ENCODE measurements around the gene NACC1.
A peak's percentile ranks its signal among the peaks of the same experiment; 100 is the strongest.

Gene NACC1

GRCh38 chr19:13154241-13154778, 36.2 kb downstream of the NACC1 start (continued):
- TF ChIP-seq ZNF660 (tag by site-specific recombination; IDR thresholded peaks at IDR 0.05) (0 out of 2 replicates have a peak, but pooled peaks have one; percentile 14), ZSCAN5A (tag by site-specific recombination; IDR thresholded peaks at IDR 0.05) (no peak), ZBTB21 (tag by site-specific recombination; IDR thresholded peaks at IDR 0.05) (peak; percentile 92), ZNF148 (tag by site-specific recombination; IDR thresholded peaks at IDR 0.05; ENCODE audit: borderline replicate concordance) (no peak), MZF1 (tag by site-specific recombination; IDR thresholded peaks at IDR 0.05; ENCODE audit: borderline replicate concordance) (0 out of 2 replicates have a peak, but pooled peaks have one; percentile 25), ZFP69B (tag by site-specific recombination; IDR thresholded peaks at IDR 0.05) (no peak), SP3 (tag by site-specific recombination; IDR thresholded peaks at IDR 0.05) (peak; percentile 86), ZBTB6 (tag by site-specific recombination; IDR thresholded peaks at IDR 0.05) (no peak), ZFP37 (tag by site-specific recombination; IDR thresholded peaks at IDR 0.05) (0 out of 2 replicates have a peak, but pooled peaks have one; percentile 31), ZNF214 (tag by site-specific recombination; IDR thresholded peaks at IDR 0.05; ENCODE audit: borderline replicate concordance) (no peak), SP2 (tag by site-specific recombination; IDR thresholded peaks at IDR 0.05) (peak; percentile 74), ZBTB10 (tag by site-specific recombination; IDR thresholded peaks at IDR 0.05) (peak; percentile 42; the same call in 1 of the 2 replicates), ZXDB (tag by site-specific recombination; IDR thresholded peaks at IDR 0.05) (0 out of 2 replicates have a peak, but pooled peaks have one; percentile 8), HIC1 (tag by site-specific recombination; IDR thresholded peaks at IDR 0.05) (peak; percentile 82; the same call in 1 of the 2 replicates), ZNF335 (tag by site-specific recombination; conservative IDR thresholded peaks at IDR 0.05) (peak; percentile 35), ZNF341 (tag by site-specific recombination; IDR thresholded peaks at IDR 0.05; ENCODE audit: low read depth) (peak; percentile 97), ZNF707 (tag by site-specific recombination; IDR thresholded peaks at IDR 0.05) (no peak), KLF16 (tag by site-specific recombination; IDR thresholded peaks at IDR 0.05) (peak; percentile 65; the same call in 1 of the 2 replicates), ZNF132 (tag by site-specific recombination; IDR thresholded peaks at IDR 0.05; ENCODE audit: borderline replicate concordance) (no peak), AEBP2 (tag by site-specific recombination; IDR thresholded peaks at IDR 0.05; ENCODE audit: borderline replicate concordance) (no peak), KLF17 (tag by site-specific recombination; IDR thresholded peaks at IDR 0.05) (peak; percentile 92; the same call in 1 of the 2 replicates), GLIS2 (tag by site-specific recombination; IDR thresholded peaks at IDR 0.05) (peak; percentile 88), BCL11A (tag by site-specific recombination; IDR thresholded peaks at IDR 0.05; ENCODE audit: low read depth) (no peak), KLF1 (tag by site-specific recombination; IDR thresholded peaks at IDR 0.05) (peak; percentile 92), ZNF24 (tag by site-specific recombination; IDR thresholded peaks at IDR 0.05) (peak; percentile 12; the same call in 1 of the 2 replicates)
